Measurements from ENCODE around the gene ZNF281. TPM values are rescaled to one million over a fixed set of nuclear protein-coding genes. Genes with fewer than 3 reads are reported as not detected.

Gene ZNF281
- total RNA-seq, 1 donor from 2014 or later: 19.0 TPM

DNA sequence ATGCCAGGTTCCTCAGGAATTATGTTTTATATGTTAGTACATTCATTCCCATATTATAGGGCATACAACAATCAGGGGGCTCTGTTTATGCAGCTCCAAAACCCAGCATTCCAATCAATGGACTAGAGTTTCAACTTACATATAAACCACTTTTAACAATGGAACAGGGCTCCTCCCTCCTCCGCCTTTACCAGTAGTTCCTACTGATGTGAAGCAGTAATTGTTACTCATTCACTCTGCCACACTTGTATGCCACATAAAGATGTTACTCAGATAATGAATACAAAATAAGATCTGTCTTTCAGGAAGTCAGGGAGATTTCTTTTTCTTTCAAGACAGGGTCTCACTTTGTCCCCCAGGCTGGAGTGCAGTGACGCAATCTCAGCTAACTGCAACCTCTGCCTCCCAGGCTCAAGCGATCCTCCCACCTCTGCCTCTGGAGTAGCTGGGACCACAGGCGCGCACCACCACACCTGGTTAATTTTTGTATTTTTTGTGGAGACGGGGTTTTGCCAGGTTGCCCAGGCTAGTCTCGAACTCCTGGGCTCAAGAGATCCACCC, 17.1 kb downstream of the ZNF281 start:
- no peak for DNase-seq (ENCODE audit: extremely low read depth, low read depth, low spot score)

DNA sequence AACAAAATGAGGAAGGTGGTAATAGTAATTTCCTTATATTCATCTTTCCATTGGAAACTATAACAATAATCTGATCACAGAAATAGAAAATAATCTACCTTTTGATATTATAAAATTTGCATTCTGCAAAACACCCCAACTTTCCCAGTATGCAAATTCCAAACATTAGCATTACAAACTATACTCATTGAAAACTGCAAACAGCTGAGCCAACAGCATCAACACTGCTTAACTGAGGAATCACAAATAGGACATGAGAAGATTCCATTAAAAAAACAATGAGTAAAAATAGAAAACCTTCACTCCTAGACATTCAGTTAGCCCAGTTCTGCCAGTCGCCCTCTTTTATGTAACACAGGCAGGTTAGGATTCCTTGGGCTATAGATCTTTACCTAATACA, 18.1 kb downstream of the ZNF281 start:
- DNase-seq (ENCODE audit: extremely low read depth, low read depth, low spot score): no peak

DNA sequence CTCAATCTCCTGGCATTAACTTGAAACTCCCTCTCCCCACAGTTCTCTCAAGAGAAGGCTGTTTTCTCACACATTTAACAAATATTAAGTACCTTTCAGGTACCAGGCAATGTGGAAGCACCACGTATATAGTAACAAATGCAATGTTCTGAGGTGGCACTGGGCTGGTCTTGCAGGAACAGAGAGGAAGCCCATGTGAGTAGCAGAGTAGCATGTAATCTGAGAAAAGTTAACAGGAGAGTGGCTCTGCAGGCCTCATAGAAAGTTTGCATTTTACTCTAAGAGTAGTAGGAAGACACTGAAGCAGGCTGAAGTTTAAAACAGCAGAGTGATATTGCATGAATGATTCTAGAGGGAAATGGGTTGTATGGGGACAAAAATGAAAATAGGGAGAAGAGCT, 21.0 kb downstream of the ZNF281 start:
- DNase-seq (ENCODE audit: extremely low read depth, low read depth, low spot score): no peak

DNA sequence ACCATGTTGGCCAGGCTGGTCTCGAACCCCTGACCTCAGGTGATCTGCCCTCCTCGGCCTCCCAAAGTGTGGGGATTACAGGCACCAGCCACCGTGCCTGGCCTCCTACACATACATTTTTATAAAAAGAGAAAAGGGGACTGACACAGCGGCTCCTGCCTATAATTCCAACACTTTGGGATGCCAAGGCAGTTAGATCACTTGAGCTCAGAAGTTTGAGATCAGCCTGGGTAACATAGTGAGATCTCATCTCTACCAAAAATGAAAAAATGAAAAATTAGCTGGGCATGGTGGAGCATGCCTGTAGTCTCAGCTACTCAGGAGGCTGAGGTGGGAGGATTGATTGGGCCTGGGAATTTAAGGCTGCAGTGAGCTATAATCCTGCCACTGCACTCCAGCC, 23.4 kb downstream of the ZNF281 start:
- no peak for DNase-seq (ENCODE audit: extremely low read depth, low read depth, low spot score)

DNA sequence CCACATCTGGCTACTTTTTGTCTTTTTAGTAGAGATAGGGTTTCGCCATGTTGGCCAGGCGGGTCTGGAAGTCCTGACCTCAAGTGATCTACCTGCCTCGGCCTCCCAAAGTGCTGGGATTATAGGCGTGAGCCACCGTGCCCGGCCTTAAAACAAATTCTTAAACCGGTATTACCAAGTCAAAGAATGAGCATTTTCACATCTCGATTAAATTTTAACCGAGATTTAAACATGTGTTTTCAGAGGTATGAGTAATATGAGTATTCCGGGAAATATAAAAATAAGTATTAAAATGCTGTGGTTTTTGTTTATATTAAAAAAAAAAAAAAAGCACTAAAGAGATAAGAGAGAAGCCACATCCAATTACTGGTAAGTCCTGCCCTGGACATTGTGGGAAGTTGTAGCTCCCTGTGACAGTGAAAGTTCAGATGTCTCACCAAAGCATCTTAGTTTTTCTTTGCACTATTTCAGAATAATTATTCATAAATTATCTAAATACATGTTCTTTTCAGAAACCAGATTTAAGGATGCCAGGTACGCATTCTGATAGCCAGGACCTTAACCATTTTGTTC, 24.9 kb downstream of the ZNF281 start:
- no peak for DNase-seq (ENCODE audit: extremely low read depth, low read depth, low spot score)

DNA sequence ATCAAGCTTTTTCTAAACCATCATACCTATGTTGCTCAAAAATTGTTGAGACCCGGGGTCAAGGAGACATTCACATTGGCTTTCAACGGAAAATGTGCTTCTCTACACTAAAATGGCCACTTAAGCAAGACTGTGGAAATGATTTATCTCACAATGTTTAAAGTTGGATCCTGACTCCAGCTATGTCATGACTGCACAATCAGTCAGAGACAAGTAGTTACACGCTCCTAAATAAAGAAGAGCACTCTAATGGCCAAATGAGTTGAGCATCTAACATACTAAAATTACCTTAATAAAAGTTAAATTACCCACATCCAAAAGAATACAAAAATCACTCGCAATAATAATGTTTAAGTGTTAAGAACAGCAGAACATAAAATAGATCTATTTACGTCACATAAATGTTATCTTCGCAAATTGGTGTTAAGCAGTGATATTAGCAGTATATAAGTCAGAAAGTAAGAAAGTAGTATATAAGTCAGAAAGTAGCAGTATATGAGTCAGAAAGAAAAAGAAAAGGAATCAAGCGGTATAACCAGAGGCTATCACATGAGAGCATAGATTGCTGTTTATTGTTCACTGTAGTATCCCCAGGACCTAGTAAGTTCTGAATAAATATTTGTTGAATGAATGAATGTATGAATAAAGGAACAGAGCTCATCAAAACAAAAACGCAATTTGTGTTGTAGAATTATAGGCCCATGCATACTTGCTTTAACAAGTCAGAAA, 28.4 kb downstream of the ZNF281 start:
- DNase-seq (ENCODE audit: extremely low read depth, low read depth, low spot score): no peak

DNA sequence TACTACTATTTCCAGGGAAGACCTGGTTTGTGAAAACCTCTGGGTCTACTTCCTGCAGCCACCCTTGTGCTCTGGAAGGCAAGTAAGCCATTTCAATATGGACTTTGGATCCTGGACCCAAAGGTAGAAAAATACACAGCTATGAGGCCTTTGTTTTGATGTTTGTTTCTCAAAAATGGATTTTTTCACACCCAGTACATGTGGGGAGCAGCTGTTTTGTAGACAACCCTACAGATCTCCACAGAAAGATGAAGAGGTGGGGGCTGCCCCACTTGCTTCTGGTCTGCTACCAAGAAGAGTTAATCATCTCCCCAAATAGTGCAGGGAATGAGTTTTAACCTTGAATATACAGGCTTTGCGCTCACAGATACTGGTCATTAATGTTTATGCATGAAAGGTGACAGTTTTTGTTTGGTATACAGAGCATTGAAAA, 29.2 kb downstream of the ZNF281 start:
- no peak for DNase-seq (ENCODE audit: extremely low read depth, low read depth, low spot score)

DNA sequence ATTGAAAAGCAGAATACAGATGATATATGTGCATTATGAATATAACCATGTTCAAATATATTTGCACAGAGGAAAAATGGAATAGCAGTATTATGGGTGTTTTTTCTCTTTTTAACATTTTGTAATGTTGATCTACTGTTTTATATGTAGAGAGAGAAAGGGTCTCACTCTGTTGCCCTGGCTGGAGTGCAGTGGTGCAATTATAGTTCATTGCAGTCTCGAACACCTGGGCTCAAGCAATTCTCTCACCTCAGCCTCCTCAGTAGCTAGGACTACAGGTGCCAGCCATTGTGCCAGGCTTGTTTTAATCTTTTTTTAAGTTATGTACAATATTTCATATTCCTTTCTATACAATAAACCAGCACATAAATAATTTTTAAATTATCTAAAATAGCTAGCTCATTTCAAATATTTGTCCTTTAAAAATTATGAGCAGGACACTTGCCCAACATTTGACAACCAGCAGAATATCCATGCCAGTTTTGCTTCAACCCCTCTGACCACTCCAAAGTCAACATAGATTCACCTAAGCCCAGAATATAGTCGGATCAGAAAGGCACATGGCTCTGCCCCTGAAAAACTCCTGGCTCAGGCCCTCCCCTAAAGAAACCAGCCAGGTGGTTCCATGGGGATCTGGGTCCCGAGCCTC, 29.8 kb downstream of the ZNF281 start:
- no peak for DNase-seq (ENCODE audit: extremely low read depth, low read depth, low spot score)

DNA sequence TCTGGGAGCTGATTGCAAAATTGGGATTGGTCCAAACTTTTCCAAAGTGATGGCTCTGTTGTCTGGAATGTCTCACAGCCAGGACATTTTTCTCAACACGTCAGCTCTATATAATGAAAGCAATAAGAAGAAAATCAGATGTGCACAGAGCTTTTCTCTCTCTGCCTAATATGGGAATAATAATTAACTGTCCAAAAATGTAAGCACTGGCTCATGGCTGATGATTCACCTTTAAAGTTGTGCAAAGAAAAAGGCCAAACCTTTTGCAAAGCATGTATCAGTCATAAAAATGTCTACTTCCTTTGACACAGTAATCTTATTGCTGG, 30.4 kb downstream of the ZNF281 start:
- no peak for DNase-seq (ENCODE audit: extremely low read depth, low read depth, low spot score)

DNA sequence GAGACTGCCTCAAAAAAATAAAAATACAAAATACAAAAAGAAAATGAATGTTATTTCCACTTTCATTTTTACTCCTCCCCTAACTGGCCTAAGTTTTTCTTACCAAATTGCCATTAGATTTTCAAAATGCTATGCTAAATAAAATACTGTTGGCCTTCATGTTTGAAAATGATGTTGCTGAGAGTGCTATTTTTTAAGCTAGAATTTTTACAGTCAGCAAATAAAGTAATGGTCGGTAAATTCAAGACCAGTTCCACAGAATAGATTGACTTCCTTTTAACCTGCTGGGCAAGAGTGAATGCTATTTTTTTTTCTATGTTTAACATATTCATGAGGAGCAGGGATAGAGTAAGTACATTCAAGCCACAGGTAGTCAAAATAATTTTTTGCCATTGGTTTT, 31.7 kb downstream of the ZNF281 start:
- DNase-seq (ENCODE audit: extremely low read depth, low read depth, low spot score): no peak

DNA sequence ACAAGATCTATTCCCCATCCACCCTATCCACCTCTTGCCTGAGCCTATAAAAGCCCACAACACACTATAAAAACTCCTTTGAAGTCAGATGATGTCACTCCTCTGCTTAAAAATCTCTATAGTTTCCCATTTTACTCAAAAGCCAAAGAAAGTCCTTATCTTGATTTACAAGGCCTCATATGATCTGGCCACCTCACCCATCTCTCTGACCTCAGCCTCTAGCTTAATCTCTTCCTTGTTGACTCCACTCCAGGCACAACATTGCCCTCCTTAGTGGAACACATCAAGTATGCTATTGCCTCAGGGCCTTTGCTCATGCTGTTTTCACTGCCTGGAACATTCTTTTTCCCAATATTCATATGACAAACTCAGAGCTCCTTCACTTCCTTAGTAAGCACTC, 33.3 kb downstream of the ZNF281 start:
- no peak for DNase-seq (ENCODE audit: extremely low read depth, low read depth, low spot score)

DNA sequence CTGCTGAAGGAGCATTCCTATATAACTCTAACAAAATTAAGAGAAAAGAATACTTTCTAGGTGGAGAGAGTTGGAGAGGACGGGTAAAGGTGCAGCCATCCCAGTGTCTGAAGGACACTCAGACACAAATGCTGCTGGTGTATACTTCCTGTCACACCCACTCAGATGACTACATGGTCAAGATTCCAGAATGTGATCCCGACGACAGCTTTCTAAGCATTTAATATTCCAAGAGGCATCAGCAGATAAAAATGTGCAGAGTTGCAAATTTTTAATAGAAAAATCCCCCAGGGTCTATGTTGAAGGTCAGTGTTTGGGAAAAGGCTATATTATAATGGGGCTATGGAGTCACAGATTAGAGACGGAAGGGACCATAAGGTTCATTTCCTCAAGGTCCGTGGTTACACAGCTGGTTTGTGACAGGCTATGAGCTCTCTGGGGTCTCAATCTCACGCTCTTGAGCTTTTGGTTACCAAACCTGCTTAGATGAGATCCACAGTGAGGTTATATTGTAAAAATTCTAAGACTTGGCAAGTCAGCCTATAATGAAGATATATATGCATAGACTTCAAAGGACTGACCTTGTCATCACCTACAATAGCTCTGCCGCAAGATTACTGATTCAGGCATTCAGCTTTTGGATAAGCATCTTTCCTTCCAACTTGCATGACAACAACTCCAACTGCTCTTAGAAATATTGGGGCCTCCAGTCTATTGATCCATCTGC, 35.1 kb downstream of the ZNF281 start:
- no peak for DNase-seq (ENCODE audit: extremely low read depth, low read depth, low spot score)

DNA sequence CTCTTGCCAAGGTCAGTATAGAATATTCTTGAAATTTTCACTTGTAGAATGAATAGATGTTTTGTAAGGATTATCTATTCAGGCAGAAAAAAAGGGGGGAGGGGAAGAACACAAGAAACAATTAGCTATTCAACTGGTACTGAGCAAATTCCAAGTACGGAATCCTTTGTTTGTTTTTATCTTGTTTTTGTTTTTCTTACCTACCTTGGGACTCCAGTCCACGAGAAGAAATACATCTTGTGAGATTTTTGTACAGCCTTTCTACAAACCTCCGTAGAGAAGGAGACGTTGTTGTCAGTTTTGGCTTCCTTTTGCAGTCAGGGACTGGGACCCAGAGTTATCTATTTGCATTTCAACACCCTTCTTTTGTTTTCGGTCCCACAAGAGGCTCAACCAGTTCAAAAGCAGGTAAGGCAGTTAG, 36.0 kb downstream of the ZNF281 start:
- DNase-seq (ENCODE audit: extremely low read depth, low read depth, low spot score): no peak

DNA sequence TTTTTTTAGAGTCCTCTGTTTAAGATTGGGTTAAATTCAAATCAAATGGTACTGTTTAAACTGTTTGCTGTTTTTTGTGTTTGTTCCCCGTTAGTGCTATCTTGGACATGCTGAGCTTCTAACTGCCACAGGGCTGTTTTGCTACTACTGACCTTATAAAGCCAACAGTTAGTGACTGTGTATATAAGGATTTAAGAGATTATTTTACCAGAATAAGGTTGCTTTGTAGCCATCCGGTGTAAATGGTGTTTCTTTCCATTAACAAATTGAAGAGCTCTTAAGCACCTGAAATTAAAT, 37.0 kb downstream of the ZNF281 start:
- no peak for DNase-seq (ENCODE audit: extremely low read depth, low read depth, low spot score)

DNA sequence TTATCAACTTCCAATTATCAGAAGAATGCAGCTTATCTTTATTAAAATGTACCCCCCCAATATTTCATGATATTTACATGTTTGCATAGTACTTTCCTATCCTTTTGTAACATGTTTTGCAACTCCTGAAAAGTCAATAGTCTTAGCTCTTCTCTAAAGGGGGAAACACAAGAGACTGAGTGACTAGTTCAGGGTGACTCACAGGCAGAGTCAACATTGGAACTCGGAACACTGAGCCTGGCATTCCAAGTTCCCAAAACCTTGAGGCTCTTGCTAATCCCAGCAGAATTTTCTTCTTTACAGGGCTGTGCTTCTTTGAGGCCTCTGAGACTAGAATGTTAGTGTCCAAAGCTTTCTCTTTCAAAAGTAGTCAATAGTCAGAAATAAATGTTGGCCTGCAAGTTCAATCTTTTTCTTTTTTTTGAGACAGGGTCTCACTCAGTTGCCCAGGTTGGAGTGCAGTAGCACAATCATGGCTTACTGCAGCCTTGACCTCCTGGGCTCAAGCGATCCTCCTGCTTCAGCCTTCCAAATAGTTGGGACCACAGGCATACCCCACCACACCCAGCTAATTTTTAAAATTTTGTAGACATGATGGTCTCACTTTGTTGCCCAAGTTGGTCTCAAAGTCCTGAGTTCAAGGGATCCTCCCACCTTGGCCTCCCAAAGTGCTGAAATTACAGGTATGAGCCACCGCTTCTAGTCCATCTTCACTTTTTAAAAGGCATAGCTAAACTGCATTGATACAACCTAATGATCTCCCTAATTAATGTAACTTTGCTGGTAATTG, 37.5 kb downstream of the ZNF281 start:
- DNase-seq (ENCODE audit: extremely low read depth, low read depth, low spot score): no peak

DNA sequence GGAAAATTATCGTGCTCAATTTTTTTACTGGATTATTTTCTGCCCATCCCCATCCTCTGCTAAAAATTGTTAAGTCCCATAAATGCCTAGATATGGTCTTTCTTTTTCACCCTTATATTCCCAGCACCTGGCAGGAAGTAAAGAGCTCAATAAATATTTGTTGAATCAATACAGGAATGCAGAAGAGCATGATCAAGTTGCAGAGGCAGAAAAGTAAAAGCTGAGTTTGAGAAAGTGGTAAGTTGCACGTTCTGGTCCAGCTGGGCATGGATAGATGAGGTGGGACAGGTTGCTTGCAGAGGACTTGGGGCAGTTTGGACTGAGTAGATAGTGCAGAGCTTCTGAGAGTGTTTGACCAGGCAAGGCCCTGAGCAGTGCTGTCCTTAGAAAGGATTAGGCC, 40.1 kb downstream of the ZNF281 start:
- no peak for DNase-seq (ENCODE audit: extremely low read depth, low read depth, low spot score)

DNA sequence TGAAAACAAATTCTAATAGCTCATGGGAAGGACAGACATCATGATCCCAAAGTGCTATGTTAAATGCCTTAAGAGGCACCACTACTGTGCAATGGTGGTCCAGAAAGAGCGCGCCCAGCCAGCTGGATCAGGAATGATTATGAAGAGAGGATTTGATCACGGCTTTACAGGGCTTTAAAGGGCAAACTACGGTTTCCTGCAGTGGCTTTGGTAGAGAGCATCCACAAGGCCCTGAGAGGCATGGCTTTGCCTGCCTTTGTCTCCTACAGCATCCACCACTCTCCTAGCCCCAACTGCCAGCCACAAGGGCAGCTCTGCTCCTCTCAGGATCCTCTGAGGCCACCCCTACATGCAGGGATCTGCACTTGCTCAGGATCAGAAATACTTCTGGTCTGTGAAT, 40.7 kb downstream of the ZNF281 start:
- no peak for DNase-seq (ENCODE audit: extremely low read depth, low read depth, low spot score)

DNA sequence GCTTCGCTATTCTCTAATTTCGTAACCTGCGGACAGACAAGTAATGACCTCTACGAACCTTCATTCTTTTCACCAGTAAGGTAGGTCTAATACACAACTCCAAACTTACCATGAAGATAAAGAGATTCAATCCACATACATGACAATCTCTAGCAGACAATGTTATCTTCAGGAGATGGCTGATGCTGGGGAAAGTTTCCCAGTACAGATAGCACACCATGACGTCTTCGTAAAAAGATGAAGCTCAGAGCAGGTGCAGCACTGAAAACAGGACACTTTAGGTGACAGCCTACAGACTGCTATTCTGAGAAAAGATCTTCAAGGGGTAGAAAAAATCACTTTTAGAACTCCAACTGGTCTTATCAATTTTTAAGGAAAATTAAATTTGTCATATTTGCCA, 41.3 kb downstream of the ZNF281 start:
- no peak for DNase-seq (ENCODE audit: extremely low read depth, low read depth, low spot score)

DNA sequence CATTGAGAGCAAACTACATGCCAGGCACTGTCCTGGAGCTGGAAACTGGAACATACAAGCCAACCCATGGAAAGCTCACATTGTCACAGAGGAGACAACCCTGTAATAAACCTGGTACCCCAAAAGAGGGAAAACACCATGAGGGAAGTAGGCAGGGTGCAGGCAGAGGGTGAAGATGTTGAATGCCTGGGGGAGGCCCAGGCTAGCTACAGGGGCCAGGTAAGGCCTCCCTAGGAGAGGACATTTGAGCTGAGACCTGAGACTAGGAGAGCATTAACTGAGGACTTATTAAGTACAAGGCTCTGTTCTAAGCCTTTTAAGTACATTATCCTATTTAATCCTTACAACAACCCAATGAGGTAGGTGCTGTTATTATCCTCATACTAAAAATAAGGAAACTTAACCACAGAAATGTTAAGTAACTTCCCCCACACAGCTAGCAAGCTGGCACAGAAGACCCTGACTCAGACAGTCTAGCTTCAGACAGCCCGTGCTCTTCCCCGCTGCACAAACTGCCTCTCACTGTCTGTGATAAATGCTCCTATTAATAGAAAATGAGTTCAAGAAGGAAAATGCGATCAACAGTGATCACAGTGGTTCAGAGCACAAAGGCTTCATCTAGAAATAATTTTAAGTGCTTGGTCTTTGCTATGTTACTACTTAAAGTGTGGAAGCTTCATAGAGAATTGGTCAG, 41.8 kb downstream of the ZNF281 start:
- no peak for DNase-seq (ENCODE audit: extremely low read depth, low read depth, low spot score)

DNA sequence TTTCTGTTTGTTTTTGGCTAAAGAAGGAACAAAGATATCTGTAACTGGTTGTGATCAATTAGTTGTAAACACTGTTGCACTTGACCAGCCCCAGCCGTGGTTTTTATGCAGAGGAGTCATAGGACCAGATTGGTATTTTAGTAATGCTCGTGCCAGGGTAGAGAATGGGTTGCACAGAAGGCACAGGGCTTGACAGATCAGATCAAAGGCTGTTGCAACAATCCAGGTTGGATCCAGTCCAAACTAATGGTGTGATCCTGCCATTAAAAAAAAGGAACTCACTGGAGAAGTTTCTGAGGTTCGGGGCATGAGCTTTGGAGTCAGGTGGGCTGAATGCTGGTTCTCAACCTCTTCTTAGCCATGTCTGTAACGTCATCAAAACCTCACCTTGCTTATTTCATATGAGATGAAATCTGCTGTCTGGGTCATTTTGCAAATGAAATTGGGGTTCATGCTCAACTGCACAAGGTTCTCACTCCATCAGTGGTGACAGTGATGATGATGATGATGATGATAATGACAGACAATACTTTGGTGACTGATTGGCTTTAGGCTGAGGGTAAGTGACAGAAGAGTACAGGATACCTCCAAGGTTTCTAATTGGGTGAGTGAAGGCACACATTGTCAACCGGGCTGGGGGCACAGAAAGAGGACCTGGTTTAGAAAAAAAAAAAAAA, 43.1 kb downstream of the ZNF281 start:
- no peak for DNase-seq (ENCODE audit: extremely low read depth, low read depth, low spot score)
